HepG2 (cell line): ENCODE results near the gene NRSN2. TPM values are rescaled to one million over a fixed set of nuclear protein-coding genes. Genes with fewer than 3 reads are reported as not detected.
A peak's percentile ranks its signal among the peaks of the same experiment; 100 is the strongest.

Source experiments
- AHR ChIP-seq: IDR thresholded peaks from 2 replicates; pipeline ENCODE4 v1.6.1; 2018; ENCODE audit warnings: missing genetic modification reagents, missing compliant biosample characterization
- CBFB ChIP-seq: sonication (generic); formaldehyde crosslinking; IDR thresholded peaks from 2 replicates; pipeline ENCODE4 v1.4.0; 2020; ENCODE audit warnings: missing genetic modification reagents
- FOXP1 ChIP-seq, 2 experiments: fragments of 450-650 bp in 1 of 2; IDR thresholded peaks; 2 replicates each; pipeline ENCODE4 v1.6.1; 2017 to 2018; ENCODE audit warnings: antibody characterized with exemption in 1 of 2
- GABPA ChIP-seq, 2 experiments: IDR thresholded peaks; 2 replicates each; pipeline ENCODE4 v1.6.1; 2011 to 2016; ENCODE audit warnings: low read depth in 2 of 2, low read length in 1 of 2, missing biosample characterization in 1 of 2, missing genetic modification characterization in 1 of 2
- HMG20A ChIP-seq: IDR thresholded peaks from 2 replicates; pipeline ENCODE4 v1.6.1; 2016; ENCODE audit warnings: borderline replicate concordance
- PPARG ChIP-seq: conservative IDR thresholded peaks from 2 replicates; pipeline ENCODE4 v1.6.1; 2016; ENCODE audit warnings: missing biosample characterization, missing genetic modification reagents
- REPIN1 ChIP-seq: sonication (generic); formaldehyde crosslinking; IDR thresholded peaks from 2 replicates; pipeline ENCODE4 v1.8.0; 2022; ENCODE audit warnings: missing genetic modification reagents, low read depth, mild to moderate bottlenecking, borderline replicate concordance
- SKI ChIP-seq: fragments of 450-650 bp; IDR thresholded peaks from one replicate; pipeline ENCODE4 v1.6.1; 2018; ENCODE audit warnings: mild to moderate bottlenecking; ENCODE audit not compliant: partially characterized antibody
- SMAD3 ChIP-seq: sonication (generic); formaldehyde crosslinking; IDR thresholded peaks from 2 replicates; pipeline ENCODE4 v1.4.0; 2020; ENCODE audit warnings: missing genetic modification reagents
- SRSF4 ChIP-seq: fragments of 200-400 bp; formaldehyde crosslinking; IDR thresholded peaks from one replicate; pipeline ENCODE4 v1.6.1; 2018; ENCODE audit warnings: mild to moderate bottlenecking, low read depth, low read length, moderate library complexity; ENCODE audit not compliant: poor library complexity, severe bottlenecking
- TBX3 ChIP-seq: fragments of 450-650 bp; IDR thresholded peaks from 2 replicates; pipeline ENCODE4 v1.6.1; 2017; ENCODE audit warnings: antibody characterized with exemption, mild to moderate bottlenecking, inconsistent platforms, borderline replicate concordance
- ZBTB10 ChIP-seq: sonication (generic); formaldehyde crosslinking; IDR thresholded peaks from 2 replicates; pipeline ENCODE4 v1.4.0; 2020; ENCODE audit warnings: missing genetic modification reagents, borderline replicate concordance
- ZNF282 ChIP-seq: fragments of 450-650 bp; IDR thresholded peaks from 2 replicates; pipeline ENCODE4 v1.6.1; 2018; ENCODE audit not compliant: partially characterized antibody
- ZNF672 ChIP-seq: sonication (generic); formaldehyde crosslinking; IDR thresholded peaks from 2 replicates; pipeline ENCODE4 v1.8.1; 2022; ENCODE audit warnings: missing genetic modification reagents
- polyA plus RNA-seq, 8 experiments: library from polyadenylated mRNA; depleted of rRNA in 3 of 8; stranded (reverse) in 7 of 8; unstranded in 1 of 8; fragments of >200 nt; fragmentation: Illumina TruSeq in 4 of 8; extraction: Trizol in 4 of 8; gene quantifications; 2 replicates each; pipeline versions ENCODE4 v1.2.1 to v1.2.3, GENCODE V29; 2011 to 2016; ENCODE audit warnings: low read depth in 4 of 8, missing spikeins in 1 of 8, mixed read lengths in 1 of 8; ENCODE audit not compliant: insufficient read depth in 1 of 8
- total RNA-seq, 5 experiments: library from RNA; depleted of rRNA; stranded (reverse); fragments of >200 nt; fragmentation: Illumina TruSeq; extraction: Trizol; gene quantifications; 2 replicates each; pipeline ENCODE4 v1.2.3, GENCODE V29; 2016; ENCODE audit warnings: low read depth in 1 of 5
- TF ChIP-seq, protein P1 (sequence below): sonication (generic); formaldehyde crosslinking; conservative IDR thresholded peaks from 2 replicates; pipeline ENCODE4 v1.8.1; 2023; ENCODE audit warnings: missing genetic modification reagents
- TF ChIP-seq, protein P2 (sequence below): sonication (generic); formaldehyde crosslinking; IDR thresholded peaks from 2 replicates; pipeline ENCODE4 v1.5.1; 2020; ENCODE audit warnings: mild to moderate bottlenecking, missing genetic modification reagents, borderline replicate concordance
- TF ChIP-seq, protein P3 (sequence below): IDR thresholded peaks from 2 replicates; pipeline ENCODE4 v1.6.1; 2016

NRSN2 gene
- total and polyA plus RNA-seq, 2 of the 13 experiments (the other 11 are each of a cell fraction or from before 2014, with no cell fraction given), result 32.3 to 49.4 TPM

DNA sequence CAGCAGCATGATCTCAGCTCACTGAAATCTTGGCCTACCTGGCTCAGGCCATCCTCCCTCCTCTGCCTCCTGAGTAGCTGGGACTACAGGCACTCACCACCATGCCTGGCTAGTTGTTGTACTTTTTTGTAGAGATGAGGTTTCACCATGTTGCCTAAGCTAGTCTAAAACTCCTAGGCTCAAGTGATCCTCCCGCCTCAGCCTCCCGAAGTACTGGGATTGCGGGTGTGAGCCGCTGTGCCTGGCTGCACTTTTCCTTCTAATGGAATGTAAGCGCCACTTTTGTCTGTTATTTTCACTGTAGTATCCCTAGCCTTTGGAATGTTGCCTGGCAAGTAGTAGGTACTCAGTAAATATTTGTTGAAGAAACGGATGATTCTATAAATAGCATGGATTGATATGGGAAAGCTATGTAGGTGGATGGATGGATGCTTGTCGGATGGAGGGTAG, 23.3 kb downstream of the NRSN2 start (continued):
- TF ChIP-seq, protein P1, sequence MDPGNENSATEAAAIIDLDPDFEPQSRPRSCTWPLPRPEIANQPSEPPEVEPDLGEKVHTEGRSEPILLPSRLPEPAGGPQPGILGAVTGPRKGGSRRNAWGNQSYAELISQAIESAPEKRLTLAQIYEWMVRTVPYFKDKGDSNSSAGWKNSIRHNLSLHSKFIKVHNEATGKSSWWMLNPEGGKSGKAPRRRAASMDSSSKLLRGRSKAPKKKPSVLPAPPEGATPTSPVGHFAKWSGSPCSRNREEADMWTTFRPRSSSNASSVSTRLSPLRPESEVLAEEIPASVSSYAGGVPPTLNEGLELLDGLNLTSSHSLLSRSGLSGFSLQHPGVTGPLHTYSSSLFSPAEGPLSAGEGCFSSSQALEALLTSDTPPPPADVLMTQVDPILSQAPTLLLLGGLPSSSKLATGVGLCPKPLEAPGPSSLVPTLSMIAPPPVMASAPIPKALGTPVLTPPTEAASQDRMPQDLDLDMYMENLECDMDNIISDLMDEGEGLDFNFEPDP (CRISPR knock-in tag), result no peak
- TF ChIP-seq SMAD3 (0 out of 2 replicates have a peak, but pooled peaks have one; percentile 57), CBFB (CRISPR knock-in tag) (0 out of 2 replicates have a peak, but pooled peaks have one; percentile 24), SRSF4 (no peak), REPIN1 (0 out of 2 replicates have a peak, but pooled peaks have one; percentile 56), PPARG (peak; percentile 50; the same call in 1 of the 2 replicates), FOXP1 (IDR thresholded peaks at IDR 0.05) (no peak), FOXP1 (CRISPR knock-in tag; IDR thresholded peaks at IDR 0.05) (peak; percentile 75), GABPA (IDR thresholded peaks at IDR 0.05; ENCODE audit: low read depth, low read length) (no peak), GABPA (CRISPR knock-in tag; IDR thresholded peaks at IDR 0.05; ENCODE audit: low read depth) (peak; percentile 47; the same call in 1 of the 2 replicates), AHR (CRISPR knock-in tag) (0 out of 2 replicates have a peak, but pooled peaks have one; percentile 21), SKI (peak; percentile 42), ZNF282 (no peak), TBX3 (peak; percentile 36; the same call in 1 of the 2 replicates), HMG20A (peak; percentile 78; the same call in 1 of the 2 replicates), ZNF672 (CRISPR knock-in tag) (0 out of 2 replicates have a peak, but pooled peaks have one; percentile 34), ZBTB10 (CRISPR knock-in tag) (no peak)
- TF ChIP-seq, protein P2, sequence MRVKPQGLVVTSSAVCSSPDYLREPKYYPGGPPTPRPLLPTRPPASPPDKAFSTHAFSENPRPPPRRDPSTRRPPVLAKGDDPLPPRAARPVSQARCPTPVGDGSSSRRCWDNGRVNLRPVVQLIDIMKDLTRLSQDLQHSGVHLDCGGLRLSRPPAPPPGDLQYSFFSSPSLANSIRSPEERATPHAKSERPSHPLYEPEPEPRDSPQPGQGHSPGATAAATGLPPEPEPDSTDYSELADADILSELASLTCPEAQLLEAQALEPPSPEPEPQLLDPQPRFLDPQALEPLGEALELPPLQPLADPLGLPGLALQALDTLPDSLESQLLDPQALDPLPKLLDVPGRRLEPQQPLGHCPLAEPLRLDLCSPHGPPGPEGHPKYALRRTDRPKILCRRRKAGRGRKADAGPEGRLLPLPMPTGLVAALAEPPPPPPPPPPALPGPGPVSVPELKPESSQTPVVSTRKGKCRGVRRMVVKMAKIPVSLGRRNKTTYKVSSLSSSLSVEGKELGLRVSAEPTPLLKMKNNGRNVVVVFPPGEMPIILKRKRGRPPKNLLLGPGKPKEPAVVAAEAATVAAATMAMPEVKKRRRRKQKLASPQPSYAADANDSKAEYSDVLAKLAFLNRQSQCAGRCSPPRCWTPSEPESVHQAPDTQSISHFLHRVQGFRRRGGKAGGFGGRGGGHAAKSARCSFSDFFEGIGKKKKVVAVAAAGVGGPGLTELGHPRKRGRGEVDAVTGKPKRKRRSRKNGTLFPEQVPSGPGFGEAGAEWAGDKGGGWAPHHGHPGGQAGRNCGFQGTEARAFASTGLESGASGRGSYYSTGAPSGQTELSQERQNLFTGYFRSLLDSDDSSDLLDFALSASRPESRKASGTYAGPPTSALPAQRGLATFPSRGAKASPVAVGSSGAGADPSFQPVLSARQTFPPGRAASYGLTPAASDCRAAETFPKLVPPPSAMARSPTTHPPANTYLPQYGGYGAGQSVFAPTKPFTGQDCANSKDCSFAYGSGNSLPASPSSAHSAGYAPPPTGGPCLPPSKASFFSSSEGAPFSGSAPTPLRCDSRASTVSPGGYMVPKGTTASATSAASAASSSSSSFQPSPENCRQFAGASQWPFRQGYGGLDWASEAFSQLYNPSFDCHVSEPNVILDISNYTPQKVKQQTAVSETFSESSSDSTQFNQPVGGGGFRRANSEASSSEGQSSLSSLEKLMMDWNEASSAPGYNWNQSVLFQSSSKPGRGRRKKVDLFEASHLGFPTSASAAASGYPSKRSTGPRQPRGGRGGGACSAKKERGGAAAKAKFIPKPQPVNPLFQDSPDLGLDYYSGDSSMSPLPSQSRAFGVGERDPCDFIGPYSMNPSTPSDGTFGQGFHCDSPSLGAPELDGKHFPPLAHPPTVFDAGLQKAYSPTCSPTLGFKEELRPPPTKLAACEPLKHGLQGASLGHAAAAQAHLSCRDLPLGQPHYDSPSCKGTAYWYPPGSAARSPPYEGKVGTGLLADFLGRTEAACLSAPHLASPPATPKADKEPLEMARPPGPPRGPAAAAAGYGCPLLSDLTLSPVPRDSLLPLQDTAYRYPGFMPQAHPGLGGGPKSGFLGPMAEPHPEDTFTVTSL, result peak; percentile 72; the same call in 1 of the 2 replicates
- TF ChIP-seq, protein P3, sequence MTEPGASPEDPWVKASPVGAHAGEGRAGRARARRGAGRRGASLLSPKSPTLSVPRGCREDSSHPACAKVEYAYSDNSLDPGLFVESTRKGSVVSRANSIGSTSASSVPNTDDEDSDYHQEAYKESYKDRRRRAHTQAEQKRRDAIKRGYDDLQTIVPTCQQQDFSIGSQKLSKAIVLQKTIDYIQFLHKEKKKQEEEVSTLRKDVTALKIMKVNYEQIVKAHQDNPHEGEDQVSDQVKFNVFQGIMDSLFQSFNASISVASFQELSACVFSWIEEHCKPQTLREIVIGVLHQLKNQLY (CRISPR knock-in tag), result peak; percentile 28; the same call in 1 of the 2 replicates
